DND-41 (cell line): ENCODE measurements around the gene TBCB.

Experiments
- CTCF ChIP-seq: IDR thresholded peaks from 2 replicates; pipeline ENCODE4 v1.5.1; 2012; ENCODE audit warnings: borderline replicate concordance, low read length, moderate library complexity, mild to moderate bottlenecking; ENCODE audit not compliant: poor library complexity, severe bottlenecking; ENCODE audit errors: extremely low read depth
- EZH2 ChIP-seq: IDR thresholded peaks from 3 replicates; pipeline ENCODE4 v1.6.1; 2012; ENCODE audit warnings: borderline replicate concordance, low read depth, mild to moderate bottlenecking, moderate library complexity, low read length, inconsistent platforms; ENCODE audit not compliant: severe bottlenecking

- no peak for TF ChIP-seq CTCF
- no peak for TF ChIP-seq EZH2
These were observed 37.9 kb downstream of the TBCB start for GRCh38 chr19:36153126-36153525.
